DOHH2 (cell line): ENCODE measurements around the gene MBTPS1.

ENCODE experiments used
- CTCF ChIP-seq: fragments of 200-600 bp; sonication (generic); IDR thresholded peaks from one replicate; pipeline ENCODE4 v1.5.1; 2014; ENCODE audit warnings: antibody characterized with exemption, mild to moderate bottlenecking, low read depth, low read length; ENCODE audit not compliant: poor library complexity, severe bottlenecking
- EZH2phosphoT487 ChIP-seq: fragments of 200-600 bp; sonication (generic); IDR thresholded peaks from 2 replicates; pipeline ENCODE4 v1.6.1; 2017; ENCODE audit warnings: borderline replicate concordance, mild to moderate bottlenecking, antibody characterized with exemption, low read length, moderate library complexity, mixed read lengths

DNA sequence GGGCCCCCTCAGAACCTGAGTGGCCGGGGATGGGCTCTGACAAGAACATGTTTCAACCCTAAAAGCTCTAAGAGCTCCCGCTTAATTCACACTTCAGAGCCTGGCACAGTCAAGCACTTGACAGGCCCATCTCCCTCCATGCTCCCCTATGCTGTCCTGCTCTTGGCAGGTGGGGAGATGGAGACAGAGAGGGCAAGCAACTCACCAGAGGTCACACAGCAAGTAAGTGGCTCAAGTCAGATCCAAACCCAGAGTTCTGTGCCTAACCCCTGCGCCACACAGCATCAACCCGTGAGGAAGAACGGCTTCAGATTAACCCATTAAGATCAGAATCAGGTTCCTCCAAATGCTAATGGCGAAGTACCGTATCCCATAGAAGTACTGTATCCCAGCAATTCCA, 112.3 kb downstream of the MBTPS1 start:
- no peak for TF ChIP-seq CTCF
- TF ChIP-seq EZH2phosphoT487, result no peak
